H7 (cell line): ENCODE results near the gene ATRIP. TPM values are rescaled to one million over a fixed set of nuclear protein-coding genes. Genes with fewer than 3 reads are reported as not detected.

Experiments
- DNase-seq: peaks from one replicate; pipeline ENCODE4 v3.0.0; 2012
- H3K27me3 ChIP-seq: 2 replicates; pipeline ENCODE4 v1.6.0; 2011; ENCODE audit warnings: mild to moderate bottlenecking, low read length; ENCODE audit not compliant: control insufficient read depth, insufficient read depth
- H3K36me3 ChIP-seq: replicated peaks from 2 replicates; pipeline ENCODE4 v1.5.1; 2011; ENCODE audit warnings: low read length; ENCODE audit not compliant: control insufficient read depth, insufficient read depth
- H3K4me3 ChIP-seq: 2 replicates; pipeline ENCODE4 v1.5.1; 2011; ENCODE audit warnings: low read depth, mild to moderate bottlenecking, control low read depth, low read length, moderate library complexity; ENCODE audit not compliant: insufficient read depth
- total RNA-seq: library from RNA; depleted of rRNA; stranded (reverse); fragments of >200 nt; shearing (Covaris generic); gene quantifications from 2 replicates; pipeline ENCODE4 v1.2.3, GENCODE V29; 2014

Gene ATRIP
- total RNA-seq, 1 experiment from 2014 or later = 18.5 TPM

DNA sequence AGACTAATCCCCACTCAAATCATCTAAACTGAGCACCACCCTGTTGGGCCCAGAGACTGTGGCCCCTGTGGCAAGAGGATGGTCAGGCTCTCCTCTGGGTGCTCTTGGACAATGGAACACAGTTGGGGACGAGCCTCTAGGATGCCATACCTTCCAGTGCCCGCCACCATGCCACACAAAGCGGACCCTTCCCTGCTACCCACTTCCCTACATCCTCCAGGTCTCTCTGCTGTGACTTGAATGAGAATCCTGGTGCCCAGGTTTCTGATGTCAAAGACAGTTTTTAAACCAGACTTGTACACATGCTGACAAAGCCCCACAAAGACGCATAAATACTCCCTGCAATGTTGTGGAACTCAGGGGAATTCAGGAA, 11.3 kb upstream of the ATRIP start:
- DNase-seq = no peak
- Histone ChIP-seq H3K27me3 (no peaks in the 10 kb centered on the region), H3K36me3 (peaks cover 21% of the 10 kb centered on the region), H3K4me3 (no peak overlapping the region)

DNA sequence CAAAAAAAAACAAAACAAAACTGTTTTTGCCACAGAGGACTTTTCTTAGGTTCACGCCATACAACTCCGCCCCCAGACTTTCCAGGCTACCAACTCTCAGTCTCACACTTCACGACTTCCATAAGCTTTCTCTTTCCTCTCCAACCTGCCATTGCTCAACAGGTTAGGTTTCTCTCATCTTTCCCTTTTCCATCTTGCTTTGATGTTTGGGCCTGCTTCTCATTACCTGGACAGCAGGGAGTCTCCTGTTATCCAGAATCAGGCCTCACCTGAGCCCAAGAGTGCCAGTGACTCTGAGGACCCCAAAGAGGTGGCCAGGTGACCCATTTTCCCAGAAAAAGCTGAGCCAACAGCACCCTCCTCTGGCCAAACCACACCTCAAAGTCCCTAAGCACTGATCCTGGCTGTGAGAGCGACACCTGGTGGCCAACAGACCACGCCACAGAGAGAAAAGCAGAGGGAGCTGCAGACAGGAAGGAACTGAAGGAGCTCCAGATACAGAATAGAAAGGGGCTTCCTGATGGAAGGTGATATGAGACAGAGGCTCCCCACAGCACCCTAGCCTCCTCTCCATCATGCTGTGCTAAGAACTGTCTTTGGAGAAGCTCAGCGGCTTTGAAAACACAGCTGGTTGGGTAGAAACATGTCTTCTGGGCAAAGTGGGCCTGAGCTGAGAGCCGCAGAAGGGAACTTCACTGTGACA, 10.6 kb upstream of the ATRIP start:
- H3K36me3 ChIP-seq = peaks cover 21% of the 10 kb centered on the region
- no peak overlapping the region for H3K4me3 ChIP-seq
- DNase-seq = peak; percentile 92
- H3K27me3 ChIP-seq = no peaks in the 10 kb centered on the region

DNA sequence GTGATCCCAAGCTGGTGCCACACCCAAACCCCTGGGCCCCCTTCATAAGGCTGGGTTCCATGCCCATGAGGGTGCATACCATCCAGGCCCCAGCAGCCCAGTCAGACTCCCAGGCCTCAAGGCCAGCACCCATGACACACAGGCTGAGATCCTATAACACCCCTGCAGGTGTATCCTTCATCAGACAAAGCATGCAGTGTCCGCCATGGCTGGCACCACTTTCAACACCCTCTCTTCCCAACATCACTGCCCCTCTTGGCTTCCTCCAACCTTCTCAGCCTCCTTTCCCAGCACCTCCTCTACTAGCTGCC, 10.1 kb upstream of the ATRIP start:
- Histone ChIP-seq H3K36me3 (peaks cover 22% of the 10 kb centered on the region), H3K4me3 (no peak overlapping the region), H3K27me3 (no peaks in the 10 kb centered on the region)
- DNase-seq = no peak

DNA sequence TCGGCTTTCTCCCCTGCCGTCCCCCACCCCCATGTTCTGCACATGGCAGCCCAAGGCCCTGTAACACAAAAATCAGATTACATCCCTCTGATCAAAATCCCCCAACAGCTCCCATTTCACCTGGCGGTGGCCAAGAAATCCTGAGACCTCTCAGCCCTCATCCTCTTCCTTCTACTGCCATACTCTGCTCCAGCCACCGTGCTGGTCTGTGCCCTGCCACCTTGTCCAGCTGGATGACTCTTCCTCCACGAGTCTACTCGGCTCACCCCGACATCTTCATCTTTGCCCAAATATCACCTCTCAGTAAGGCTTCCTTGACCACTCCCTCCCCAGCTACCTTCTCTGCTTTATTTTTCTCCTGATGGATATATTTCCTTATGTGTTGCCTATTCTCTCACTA, 9.7 kb upstream of the ATRIP start:
- Histone ChIP-seq H3K4me3 (no peak overlapping the region), H3K27me3 (no peaks in the 10 kb centered on the region), H3K36me3 (peaks cover 26% of the 10 kb centered on the region)
- DNase-seq = no peak

DNA sequence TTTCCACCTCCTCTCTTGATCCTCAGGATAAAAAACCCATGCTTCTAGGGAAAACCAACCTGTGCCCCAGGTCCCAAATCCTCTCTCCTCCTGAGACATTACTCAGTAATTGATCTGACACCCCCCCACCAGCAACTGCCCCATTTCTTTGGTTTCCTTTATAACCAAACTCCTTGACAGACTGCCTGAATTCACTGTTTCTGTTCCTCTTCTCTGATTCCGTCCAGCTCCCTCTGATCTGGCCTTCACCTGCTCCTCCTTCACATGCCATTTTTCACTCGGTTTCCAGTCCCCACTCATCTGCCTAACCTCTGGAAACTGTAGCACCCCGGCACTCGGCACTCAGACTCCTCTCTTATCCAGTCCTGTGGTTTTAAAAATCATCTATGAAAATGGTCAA, 8.7 kb upstream of the ATRIP start:
- DNase-seq = no peak
- H3K27me3 ChIP-seq = no peaks in the 10 kb centered on the region
- H3K36me3 ChIP-seq = peaks cover 25% of the 10 kb centered on the region
- no peak overlapping the region for H3K4me3 ChIP-seq

DNA sequence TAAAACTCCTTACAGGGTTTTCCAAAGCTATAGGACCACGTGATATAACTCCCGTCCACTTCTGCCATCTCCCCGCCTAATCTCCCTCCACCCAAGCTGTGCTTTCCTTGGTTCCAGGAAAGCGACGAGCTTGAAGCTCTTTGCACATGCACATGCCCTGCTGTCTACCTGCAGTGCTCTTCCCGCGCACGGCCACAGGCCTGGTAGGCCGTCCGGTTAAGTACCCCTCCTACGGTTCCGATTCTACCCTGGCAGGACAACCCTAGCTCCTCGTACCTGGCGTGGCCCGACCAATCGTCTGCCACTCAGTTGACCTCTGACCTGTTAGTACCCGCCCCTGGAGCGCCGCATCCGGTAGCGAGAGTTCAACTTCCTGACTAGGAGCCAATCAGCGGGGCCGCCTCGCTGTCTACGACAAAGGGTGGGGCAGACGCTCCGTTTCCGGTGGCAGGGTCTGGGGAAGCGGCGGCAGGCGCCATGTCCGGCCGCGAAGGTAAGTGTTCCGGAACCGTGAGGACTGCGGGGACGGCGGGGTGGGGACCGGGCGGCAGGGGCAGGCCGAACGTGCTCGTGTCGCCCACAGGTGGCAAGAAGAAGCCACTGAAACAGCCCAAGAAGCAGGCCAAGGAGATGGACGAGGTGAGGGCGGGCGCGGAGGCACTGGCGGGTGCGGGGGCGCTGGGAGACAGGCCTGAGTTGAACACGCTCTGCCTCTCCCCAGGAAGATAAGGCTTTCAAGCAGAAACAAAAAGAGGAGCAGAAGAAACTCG, 6.5 kb upstream of the ATRIP start, which contains the start of the genes CCDC51 and TMA7:
Gene CCDC51, minus strand, starts transcription at position 300 of the 770 bp plus-strand sequence. CDS start 4,991 bp downstream, outside the sequence.
Gene TMA7, plus strand, starts transcription at position 438 of the 770 bp plus-strand sequence. Its CDS starts 40 bp downstream, at position 478.
- Histone ChIP-seq H3K4me3 (peak within 1 kb of the TSS; percentile 91), H3K27me3 (no peaks in the 10 kb centered on the region), H3K36me3 (peaks cover 12% of the 10 kb centered on the region)
- peak; percentile 98 for DNase-seq

DNA sequence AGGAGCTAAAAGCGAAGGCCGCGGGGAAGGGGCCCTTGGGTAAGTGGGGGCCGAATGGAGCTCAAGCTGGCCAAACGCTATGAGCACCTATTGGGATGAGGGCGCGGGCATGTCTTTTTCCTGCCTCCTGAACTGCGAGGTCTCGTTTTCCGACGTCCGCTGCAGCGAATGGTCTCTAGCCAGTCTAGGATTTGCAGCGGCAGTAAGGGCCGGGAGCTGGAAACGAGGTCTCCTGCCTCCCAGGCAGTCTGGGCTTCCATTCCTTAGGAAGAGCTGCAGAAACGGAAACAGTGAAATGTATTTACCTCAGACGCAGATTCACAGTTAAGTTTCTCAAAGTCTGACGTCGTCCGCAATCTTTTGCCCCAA, 6.0 kb upstream of the ATRIP start:
- H3K36me3 ChIP-seq = peaks cover 12% of the 10 kb centered on the region
- H3K27me3 ChIP-seq = no peaks in the 10 kb centered on the region
- DNase-seq = peak; percentile 45
- peak overlapping the region; percentile 91 for H3K4me3 ChIP-seq

DNA sequence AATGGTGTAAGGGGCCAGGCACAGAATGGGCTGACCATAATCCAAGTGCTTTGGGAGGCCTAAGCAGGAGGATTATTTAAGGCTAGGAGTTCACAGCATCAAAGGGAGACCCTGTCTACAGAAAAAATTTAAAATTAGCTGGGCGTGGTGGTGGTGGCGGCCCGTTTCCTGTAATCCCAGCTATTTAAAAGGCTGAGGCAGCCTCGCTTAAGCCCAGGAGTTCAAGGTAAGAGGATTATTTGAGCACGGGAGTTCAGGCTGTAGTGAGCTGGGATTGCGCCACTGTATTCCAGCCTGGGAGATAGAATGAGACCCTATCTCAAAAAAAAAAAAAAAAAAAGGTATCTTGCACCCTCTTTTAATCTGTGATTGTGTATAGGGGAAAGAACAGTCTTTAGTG, 4.6 kb upstream of the ATRIP start:
- DNase-seq = no peak
- no peaks in the 10 kb centered on the region for H3K27me3 ChIP-seq
- no peak overlapping the region for H3K4me3 ChIP-seq
- peaks cover 12% of the 10 kb centered on the region for H3K36me3 ChIP-seq

DNA sequence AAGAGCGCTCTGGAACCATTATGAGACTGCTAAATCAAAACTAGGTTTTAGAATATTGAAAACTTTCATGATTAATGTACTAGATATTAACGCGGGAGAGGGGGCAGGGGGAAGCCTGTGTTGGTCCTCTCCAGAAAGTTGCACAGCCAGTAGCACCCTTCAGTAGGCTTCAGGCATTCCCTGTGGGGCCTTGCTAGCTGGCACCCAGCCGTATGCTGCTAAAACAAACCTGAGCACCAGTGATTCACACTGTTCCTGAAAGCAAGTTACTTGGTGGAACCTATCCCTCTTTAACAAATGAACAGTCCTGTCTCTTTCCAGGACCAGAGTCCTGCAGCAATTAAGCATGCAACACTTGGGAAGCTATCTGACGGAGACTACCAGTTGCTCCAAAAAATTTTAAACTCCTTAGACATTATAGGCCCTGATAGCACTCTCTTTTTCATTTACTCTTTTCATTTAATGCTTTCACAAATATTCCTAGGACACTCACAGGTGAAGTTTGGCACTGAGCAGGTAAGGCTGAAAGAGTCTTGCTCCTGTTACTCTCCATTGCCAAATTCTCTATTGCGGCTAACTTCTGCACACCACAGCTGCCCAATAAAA, 1.2 kb upstream of the ATRIP start:
- Histone ChIP-seq H3K36me3 (peaks cover 12% of the 10 kb centered on the region), H3K27me3 (no peaks in the 10 kb centered on the region), H3K4me3 (peak overlapping the region; percentile 95; the same call in 1 of the 2 replicates)
- no peak for DNase-seq

DNA sequence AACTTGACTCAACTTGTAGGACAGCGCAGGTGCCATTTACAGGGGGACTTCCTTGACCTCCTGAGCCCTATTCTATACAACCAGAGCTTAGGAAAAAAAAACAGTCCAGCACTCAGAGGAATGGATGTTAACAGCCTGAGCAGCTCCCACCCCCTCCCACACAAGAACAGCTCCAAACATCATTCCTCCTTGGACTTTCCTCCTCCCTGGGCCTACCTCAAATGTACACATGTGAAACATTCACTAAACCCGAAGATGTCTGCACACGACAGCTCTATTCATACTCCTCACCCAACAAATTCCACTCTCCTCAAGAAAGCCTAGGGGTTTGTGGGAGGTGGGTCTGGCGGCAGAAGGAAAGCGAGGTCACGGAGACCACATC, 503 bp upstream of the ATRIP start:
- Histone ChIP-seq H3K36me3 (peaks cover 12% of the 10 kb centered on the region), H3K4me3 (peak overlapping the region; percentile 95), H3K27me3 (no peaks in the 10 kb centered on the region)
- DNase-seq = peak; percentile 47

DNA sequence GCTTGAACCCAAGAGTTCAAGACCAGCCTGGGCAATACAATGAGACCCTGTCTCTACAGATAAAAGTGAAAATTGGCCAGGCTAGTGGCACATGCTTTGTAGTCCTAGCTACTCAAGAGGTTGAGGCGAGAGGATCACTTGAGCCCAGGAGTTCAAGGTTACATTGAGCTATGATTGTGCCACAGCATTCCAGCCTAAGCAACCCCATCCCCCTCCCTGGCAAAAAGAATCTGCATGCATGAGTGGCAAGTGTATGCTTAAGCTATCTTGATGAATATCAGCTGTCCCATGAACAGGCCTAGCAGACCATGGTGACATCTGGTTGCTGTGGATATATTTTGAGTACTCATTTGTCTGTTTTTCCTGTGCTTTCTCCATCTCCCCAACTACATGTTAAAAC, 4.7 kb downstream of the ATRIP start:
- DNase-seq = no peak
- Histone ChIP-seq H3K27me3 (no peaks in the 10 kb centered on the region), H3K36me3 (peaks cover 19% of the 10 kb centered on the region), H3K4me3 (no peak overlapping the region)

DNA sequence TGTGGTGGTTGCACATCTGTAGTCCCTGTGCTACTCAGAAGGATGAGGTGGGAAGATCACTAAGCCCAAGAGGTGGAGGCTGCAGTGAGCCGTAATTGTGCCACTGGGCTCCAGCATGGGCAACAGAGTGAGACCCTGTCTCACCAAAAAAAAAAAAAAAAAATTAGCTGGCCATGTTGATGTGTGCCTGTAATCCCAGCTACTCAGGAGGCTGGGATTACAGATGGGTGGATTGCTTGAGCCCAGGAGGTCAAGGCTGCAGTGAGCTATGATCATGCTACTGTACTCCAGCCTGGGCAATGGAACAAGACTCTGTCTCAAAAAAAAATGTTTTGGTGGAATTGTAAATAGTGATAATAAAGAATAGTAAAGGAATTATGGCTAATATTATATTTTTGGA, 9.9 kb downstream of the ATRIP start:
- Histone ChIP-seq H3K27me3 (no peaks in the 10 kb centered on the region), H3K4me3 (no peak overlapping the region), H3K36me3 (peaks cover 42% of the 10 kb centered on the region)
- no peak for DNase-seq

DNA sequence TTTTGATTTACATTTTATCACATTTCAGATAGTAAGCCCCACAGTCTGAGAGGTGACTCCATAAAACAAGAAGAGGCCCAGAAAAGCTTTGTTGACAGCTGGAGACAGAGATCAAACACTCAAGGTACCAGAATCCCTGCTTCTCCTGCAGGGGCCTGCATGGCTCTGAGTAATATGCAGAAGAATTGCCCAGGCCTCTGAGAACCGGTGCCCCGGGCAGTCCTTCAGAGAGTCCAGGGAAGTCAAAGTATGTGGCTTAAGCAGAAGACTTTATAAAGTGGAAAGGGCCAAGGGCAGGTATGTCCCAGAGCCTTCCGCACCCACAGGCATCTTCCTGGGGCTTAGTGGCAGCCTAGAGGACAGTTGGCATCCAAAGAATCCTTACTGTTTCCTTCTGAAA, 12.8 kb downstream of the ATRIP start:
- H3K36me3 ChIP-seq = peaks cover 29% of the 10 kb centered on the region
- no peaks in the 10 kb centered on the region for H3K27me3 ChIP-seq
- H3K4me3 ChIP-seq = no peak overlapping the region
- DNase-seq = no peak

DNA sequence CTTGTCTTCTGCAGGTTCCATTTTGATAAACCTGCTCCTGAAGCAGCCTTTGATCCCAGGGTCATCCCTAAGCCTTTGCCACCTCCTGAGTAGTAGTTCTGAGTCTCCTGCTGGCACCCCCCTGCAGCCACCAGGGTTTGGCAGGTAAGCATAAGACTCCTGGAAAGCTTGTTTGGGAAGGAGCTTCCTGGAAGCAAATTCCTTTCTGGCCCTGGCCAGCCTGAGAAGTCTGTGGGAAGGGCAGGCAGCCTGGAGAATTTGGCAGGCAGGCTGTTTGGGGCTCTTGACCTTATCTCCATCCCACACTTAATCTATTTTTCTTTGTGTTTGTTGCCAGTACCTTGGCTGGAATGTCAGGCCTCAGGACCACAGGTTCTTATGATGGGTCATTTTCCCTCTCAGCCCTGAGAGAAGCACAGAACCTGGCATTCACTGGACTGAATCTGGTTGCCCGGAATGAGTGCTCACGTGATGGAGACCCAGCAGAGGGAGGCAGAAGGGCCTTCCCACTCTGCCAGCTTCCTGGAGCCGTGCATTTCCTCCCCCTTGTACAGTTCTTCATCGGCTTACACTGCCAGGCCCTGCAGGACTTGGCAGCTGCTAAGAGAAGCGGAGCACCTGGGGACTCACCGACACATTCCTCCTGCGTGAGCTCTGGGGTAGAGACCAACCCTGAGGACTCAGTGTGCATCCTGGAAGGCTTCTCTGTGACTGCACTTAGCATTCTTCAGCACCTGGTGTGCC, 13.4 kb downstream of the ATRIP start:
- Histone ChIP-seq H3K4me3 (no peak overlapping the region), H3K36me3 (peaks cover 27% of the 10 kb centered on the region), H3K27me3 (no peaks in the 10 kb centered on the region)
- no peak for DNase-seq
